SK-N-SH treated with all-trans-retinoic acid at 6 μM for 48 hours (cell line): ENCODE data around the gene PRSS38.

ENCODE experiments used
- CREB5 ChIP-seq: fragments of 250-450 bp; sonication (Bioruptor Pico); IDR thresholded peaks from 2 replicates; pipeline ENCODE4 v1.5.1; 2020; ENCODE audit warnings: low read depth, mild to moderate bottlenecking, moderate library complexity
- CSDC2 ChIP-seq: fragments of 250-450 bp; sonication (Bioruptor Pico); IDR thresholded peaks from 2 replicates; pipeline ENCODE4 v1.5.0; 2020; ENCODE audit warnings: mild to moderate bottlenecking, moderate library complexity
- ESRRG ChIP-seq: fragments of 250-450 bp; sonication (Bioruptor Pico); IDR thresholded peaks from 2 replicates; pipeline ENCODE4 v1.6.1; 2021; ENCODE audit warnings: mild to moderate bottlenecking
- PPARA ChIP-seq: fragments of 250-450 bp; sonication (Bioruptor Pico); IDR thresholded peaks from 2 replicates; pipeline ENCODE4 v1.5.0; 2020; ENCODE audit warnings: mild to moderate bottlenecking, borderline replicate concordance
- RARB ChIP-seq: fragments of 250-450 bp; sonication (Bioruptor Pico); IDR thresholded peaks from 2 replicates; pipeline ENCODE4 v1.8.0; 2021; ENCODE audit warnings: mild to moderate bottlenecking, moderate library complexity
- SNAI2 ChIP-seq: fragments of 250-450 bp; sonication (Bioruptor Pico); IDR thresholded peaks from 2 replicates; pipeline ENCODE4 v1.5.0; 2020; ENCODE audit warnings: mild to moderate bottlenecking, moderate library complexity
- ZFP3 ChIP-seq: fragments of 250-450 bp; sonication (Bioruptor Pico); IDR thresholded peaks from 2 replicates; pipeline ENCODE4 v1.5.0; 2020; ENCODE audit warnings: mild to moderate bottlenecking, moderate library complexity
- TF ChIP-seq, protein P1 (sequence below): fragments of 250-450 bp; sonication (Bioruptor Pico); IDR thresholded peaks from 2 replicates; pipeline ENCODE4 v1.5.0; 2020; ENCODE audit warnings: mild to moderate bottlenecking, moderate library complexity

DNA sequence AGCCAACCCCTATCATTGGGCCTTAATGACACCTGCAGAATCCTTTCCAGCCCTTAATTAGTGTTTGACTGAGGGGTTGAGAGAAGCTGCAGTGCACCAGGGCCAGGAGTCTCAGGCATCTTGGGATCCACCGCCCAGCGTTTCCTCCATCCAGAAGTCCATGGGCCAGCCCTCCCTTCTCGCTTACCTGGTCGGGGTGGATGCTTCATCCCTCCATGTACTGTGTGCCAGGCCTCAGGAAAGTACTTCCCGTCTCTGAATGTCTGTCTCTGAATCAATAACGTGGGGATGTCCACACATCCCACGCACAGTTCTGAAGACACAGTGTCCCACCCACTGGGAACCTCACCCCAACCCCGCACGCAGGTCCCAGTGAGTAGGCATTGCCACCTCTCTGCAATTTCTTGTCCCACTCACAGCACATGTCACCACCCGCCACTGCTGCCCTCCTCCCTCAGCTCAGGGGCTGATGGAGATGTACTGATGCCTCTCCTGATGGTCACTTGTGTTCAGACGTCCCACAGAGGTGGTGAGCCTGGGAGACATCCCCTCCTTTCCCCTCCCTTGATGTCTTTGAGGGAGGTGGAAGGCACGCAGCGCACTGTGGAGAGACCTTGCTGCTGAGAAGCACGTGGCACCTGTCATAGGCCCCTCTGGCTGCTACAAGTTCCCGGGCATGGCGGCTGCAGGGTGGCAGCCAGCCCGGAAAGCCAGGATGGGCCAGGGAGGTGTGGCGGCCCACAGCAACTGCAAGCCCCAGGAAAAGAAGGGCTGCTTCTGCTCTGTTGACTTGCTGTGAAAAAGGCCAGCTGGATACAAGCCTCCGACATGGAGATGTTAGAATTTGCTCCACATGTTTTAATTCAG is 29.4 kb upstream of the PRSS38 start:
- TF ChIP-seq CSDC2: no peak
- no peak for TF ChIP-seq CREB5 (CRISPR knock-in tag)
- no peak for TF ChIP-seq RARB (CRISPR knock-in tag)
- TF ChIP-seq ZFP3 (CRISPR knock-in tag): no peak
- no peak for TF ChIP-seq PPARA
- no peak for TF ChIP-seq SNAI2 (CRISPR knock-in tag)
- TF ChIP-seq, protein P1, sequence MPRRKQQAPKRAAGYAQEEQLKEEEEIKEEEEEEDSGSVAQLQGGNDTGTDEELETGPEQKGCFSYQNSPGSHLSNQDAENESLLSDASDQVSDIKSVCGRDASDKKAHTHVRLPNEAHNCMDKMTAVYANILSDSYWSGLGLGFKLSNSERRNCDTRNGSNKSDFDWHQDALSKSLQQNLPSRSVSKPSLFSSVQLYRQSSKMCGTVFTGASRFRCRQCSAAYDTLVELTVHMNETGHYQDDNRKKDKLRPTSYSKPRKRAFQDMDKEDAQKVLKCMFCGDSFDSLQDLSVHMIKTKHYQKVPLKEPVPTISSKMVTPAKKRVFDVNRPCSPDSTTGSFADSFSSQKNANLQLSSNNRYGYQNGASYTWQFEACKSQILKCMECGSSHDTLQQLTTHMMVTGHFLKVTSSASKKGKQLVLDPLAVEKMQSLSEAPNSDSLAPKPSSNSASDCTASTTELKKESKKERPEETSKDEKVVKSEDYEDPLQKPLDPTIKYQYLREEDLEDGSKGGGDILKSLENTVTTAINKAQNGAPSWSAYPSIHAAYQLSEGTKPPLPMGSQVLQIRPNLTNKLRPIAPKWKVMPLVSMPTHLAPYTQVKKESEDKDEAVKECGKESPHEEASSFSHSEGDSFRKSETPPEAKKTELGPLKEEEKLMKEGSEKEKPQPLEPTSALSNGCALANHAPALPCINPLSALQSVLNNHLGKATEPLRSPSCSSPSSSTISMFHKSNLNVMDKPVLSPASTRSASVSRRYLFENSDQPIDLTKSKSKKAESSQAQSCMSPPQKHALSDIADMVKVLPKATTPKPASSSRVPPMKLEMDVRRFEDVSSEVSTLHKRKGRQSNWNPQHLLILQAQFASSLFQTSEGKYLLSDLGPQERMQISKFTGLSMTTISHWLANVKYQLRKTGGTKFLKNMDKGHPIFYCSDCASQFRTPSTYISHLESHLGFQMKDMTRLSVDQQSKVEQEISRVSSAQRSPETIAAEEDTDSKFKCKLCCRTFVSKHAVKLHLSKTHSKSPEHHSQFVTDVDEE (CRISPR knock-in tag): no peak
- no peak for TF ChIP-seq ESRRG (CRISPR knock-in tag)
